HL-60 (cell line): Measurements from ENCODE around the gene ITPK1.
"Not testable (repeated sequence)": the region's sequence is repeated elsewhere in the genome, so short reads cannot be mapped to it uniquely, and the experiment has no call there.

Experiments used
- DNase-seq, 2 experiments: peaks; one replicate each; pipeline ENCODE4 v3.0.0-alpha.2; 2010 to 2020; ENCODE audit warnings: low read depth in 1 of 2, low spot score in 1 of 2
- H3K27ac ChIP-seq: fragments of 250-450 bp; sonication (Bioruptor Pico); replicated peaks from 2 replicates; pipeline ENCODE4 v1.5.1; 2020; ENCODE audit warnings: mild to moderate bottlenecking, moderate library complexity
- H3K27me3 ChIP-seq: fragments of 250-450 bp; sonication (Bioruptor Pico); 2 replicates; pipeline ENCODE4 v1.5.1; 2021; ENCODE audit warnings: mild to moderate bottlenecking, moderate library complexity; ENCODE audit not compliant: insufficient read depth, poor library complexity, severe bottlenecking
- H3K4me3 ChIP-seq: replicated peaks from 2 replicates; pipeline ENCODE4 v1.5.1; 2011; ENCODE audit warnings: mild to moderate bottlenecking, control low read depth, low read length; ENCODE audit not compliant: insufficient read depth
- CTCF ChIP-seq: IDR thresholded peaks from one replicate; pipeline ENCODE4 v1.5.1; 2011; ENCODE audit warnings: low read length, control low read depth, inconsistent platforms; ENCODE audit not compliant: insufficient read depth
- GABPA ChIP-seq: IDR thresholded peaks from 2 replicates; pipeline ENCODE4 v1.6.1; 2012; ENCODE audit warnings: low read depth
- POLR2AphosphoS5 ChIP-seq: IDR thresholded peaks from 2 replicates; pipeline ENCODE4 v1.6.1; 2012; ENCODE audit warnings: low read depth
- SPI1 ChIP-seq: IDR thresholded peaks from 2 replicates; pipeline ENCODE4 v1.6.1; 2012; ENCODE audit warnings: low read depth, mild to moderate bottlenecking, borderline replicate concordance
- TF ChIP-seq, protein P1 (sequence below): IDR thresholded peaks from 2 replicates; pipeline ENCODE4 v1.6.1; 2012; ENCODE audit warnings: low read depth; ENCODE audit not compliant: insufficient replicate concordance

ITPK1 gene

DNA sequence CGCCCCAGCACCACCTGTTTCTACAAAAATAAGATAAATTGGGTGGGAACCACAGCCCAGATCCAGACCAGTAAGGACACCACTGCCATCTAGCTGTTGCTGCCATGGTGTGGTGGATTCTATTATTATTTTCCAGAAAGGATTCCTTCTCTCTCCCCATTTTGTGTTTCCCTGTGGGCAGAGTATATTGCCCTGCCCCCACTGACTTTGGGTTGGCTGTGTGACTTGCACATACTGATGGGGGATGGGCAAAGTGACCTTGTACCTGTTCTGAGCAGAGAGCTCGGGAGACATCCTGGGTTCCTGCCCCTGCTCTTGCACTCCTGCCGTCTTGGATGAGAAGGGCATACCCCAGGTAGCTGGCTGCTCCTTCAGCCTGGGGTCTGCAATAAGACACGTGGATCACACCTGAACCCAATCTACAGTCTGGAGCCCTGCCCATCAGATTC lies 44.7 kb upstream of the ITPK1 start:
- no peak for TF ChIP-seq GABPA
- peak; percentile 18 for TF ChIP-seq CTCF

GRCh38 chr14:93159625-93160352 lies 44.1 kb upstream of the ITPK1 start:
- not testable (repeated sequence) for H3K4me3 ChIP-seq, DNase-seq, H3K27ac ChIP-seq, H3K27me3 ChIP-seq

More for the DNA sequence above, 44.7 kb upstream of the ITPK1 start:
- H3K4me3 ChIP-seq, result no peak overlapping the region
- DNase-seq, result no peak
- no peak overlapping the region for H3K27ac ChIP-seq
- H3K27me3 ChIP-seq, result no peaks in the 10 kb centered on the region

GRCh38 chr14:93158349-93158748 lies 42.6 kb upstream of the ITPK1 start:
- not testable (repeated sequence) for H3K27me3 ChIP-seq, DNase-seq, H3K4me3 ChIP-seq, H3K27ac ChIP-seq

- DNase-seq, result no peak
- H3K27me3 ChIP-seq, result no peaks in the 10 kb centered on the region
- H3K4me3 ChIP-seq, result no peak overlapping the region
- H3K27ac ChIP-seq, result no peak overlapping the region
- no peak for TF ChIP-seq SPI1
- TF ChIP-seq CTCF, result no peak
Measured at GRCh38 chr14:93156693-93157369, 41.1 kb upstream of the ITPK1 start.

DNA sequence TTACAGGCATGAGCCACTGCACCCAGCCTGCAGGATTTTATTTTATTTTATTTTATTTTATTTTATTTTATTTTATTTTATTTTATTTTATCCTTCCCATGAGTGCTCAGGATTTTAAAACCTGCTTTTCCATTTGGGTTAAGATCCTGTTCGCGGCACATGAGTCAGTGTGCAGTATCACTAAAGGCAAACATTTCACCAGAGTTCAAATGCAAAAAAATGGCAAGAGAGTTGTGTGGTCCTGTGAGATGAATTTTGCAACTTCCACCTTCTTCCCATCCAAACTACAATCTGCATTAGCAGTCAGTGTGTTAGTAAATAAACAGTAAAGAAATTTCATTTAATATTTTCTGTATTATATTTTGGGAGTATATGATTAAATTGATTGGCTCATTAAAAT lies 39.9 kb upstream of the ITPK1 start:
- Histone ChIP-seq H3K27me3 (no peaks in the 10 kb centered on the region), H3K4me3 (no peak overlapping the region), H3K27ac (no peak overlapping the region)
- DNase-seq, result no peak
- TF ChIP-seq POLR2AphosphoS5, result no peak
- no peak for TF ChIP-seq GABPA
- no peak for TF ChIP-seq SPI1
- no peak for TF ChIP-seq CTCF
- TF ChIP-seq, protein P1, sequence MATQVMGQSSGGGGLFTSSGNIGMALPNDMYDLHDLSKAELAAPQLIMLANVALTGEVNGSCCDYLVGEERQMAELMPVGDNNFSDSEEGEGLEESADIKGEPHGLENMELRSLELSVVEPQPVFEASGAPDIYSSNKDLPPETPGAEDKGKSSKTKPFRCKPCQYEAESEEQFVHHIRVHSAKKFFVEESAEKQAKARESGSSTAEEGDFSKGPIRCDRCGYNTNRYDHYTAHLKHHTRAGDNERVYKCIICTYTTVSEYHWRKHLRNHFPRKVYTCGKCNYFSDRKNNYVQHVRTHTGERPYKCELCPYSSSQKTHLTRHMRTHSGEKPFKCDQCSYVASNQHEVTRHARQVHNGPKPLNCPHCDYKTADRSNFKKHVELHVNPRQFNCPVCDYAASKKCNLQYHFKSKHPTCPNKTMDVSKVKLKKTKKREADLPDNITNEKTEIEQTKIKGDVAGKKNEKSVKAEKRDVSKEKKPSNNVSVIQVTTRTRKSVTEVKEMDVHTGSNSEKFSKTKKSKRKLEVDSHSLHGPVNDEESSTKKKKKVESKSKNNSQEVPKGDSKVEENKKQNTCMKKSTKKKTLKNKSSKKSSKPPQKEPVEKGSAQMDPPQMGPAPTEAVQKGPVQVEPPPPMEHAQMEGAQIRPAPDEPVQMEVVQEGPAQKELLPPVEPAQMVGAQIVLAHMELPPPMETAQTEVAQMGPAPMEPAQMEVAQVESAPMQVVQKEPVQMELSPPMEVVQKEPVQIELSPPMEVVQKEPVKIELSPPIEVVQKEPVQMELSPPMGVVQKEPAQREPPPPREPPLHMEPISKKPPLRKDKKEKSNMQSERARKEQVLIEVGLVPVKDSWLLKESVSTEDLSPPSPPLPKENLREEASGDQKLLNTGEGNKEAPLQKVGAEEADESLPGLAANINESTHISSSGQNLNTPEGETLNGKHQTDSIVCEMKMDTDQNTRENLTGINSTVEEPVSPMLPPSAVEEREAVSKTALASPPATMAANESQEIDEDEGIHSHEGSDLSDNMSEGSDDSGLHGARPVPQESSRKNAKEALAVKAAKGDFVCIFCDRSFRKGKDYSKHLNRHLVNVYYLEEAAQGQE, result no peak
